ENCODE measurements around the gene CDK5R2.

DNA sequence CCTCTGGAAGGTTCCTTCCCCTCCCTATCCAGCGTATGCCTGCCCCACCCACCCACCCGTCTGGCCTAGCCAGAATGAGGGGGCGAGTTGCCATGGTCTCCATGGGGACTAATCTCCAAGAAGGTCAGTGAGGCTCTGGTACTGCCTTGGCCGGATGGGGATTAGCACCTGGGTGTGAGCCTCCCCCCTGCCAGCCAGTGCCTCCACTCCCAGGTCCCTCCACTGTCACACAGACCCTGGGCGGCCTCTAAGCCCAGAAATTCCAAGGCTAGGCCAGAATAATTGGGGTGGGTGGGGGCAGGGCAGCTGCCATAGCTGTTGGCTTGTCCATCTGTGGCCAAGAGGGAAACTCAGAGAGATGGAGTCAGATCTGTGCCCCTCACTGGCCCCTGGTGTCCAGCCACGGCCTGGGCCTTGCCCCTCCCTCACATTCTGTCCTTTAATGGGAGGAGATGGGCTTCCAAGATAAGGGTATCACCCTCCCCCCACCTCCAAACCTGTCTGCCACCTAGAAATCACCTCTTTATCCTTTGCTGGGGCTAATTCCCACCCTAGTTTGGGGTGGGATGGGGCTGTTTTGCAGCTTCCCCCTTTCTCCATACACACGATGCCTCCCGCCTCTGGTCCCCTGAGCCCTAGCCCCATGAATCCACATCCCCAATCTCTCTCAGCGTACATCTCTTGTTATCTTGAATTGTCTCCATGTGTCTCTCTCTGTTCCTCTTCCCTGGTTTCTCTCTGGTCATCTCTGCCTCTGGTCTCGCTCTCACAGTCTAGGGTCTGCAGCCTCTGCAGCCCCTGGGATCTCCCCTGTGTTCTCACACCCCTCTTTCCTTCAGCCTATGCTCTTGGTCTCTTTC is 39.8 kb downstream of the CDK5R2 start:
- TF ChIP-seq EZH2 (IDR thresholded peaks at IDR 0.05; ENCODE audit: insufficient read depth, poor library complexity, severe bottlenecking): no peak
- no peak for TF ChIP-seq EZH2phosphoT487 (IDR thresholded peaks at IDR 0.05; ENCODE audit: insufficient read depth, low read depth)

All from GM23248 (cell line).